AG04449 (cell line): ENCODE data around the gene COL5A1.

Source experiments
- CTCF ChIA-PET: fragments of 350-600 bp; formaldehyde crosslinking; extraction: SDS; loops from one replicate; lab custom pipeline; 2021; ENCODE audit warnings: antibody characterized with exemption; lab: Yijun Ruan, JAX
- POLR2A ChIA-PET: fragments of 400-600, 350-600 bp; formaldehyde crosslinking; extraction: SDS; loops from one replicate; lab custom pipeline; 2020; ENCODE audit warnings: antibody characterized with exemption, inconsistent platforms; lab: Yijun Ruan, JAX
- DNase-seq: peaks from one replicate; pipeline ENCODE4 v3.0.0-alpha.2; 2010; ENCODE audit warnings: low read depth, low spot score
- H3K4me3 ChIP-seq: 2 replicates; pipeline ENCODE4 v1.5.1; 2011; ENCODE audit warnings: low read depth, mild to moderate bottlenecking, control low read depth, low read length
- TF ChIP-seq, protein P1 (sequence below): IDR thresholded peaks from one replicate; pipeline ENCODE4 v1.5.1; 2011; ENCODE audit warnings: mild to moderate bottlenecking, moderate library complexity, low read length, control low read depth, inconsistent platforms; ENCODE audit not compliant: insufficient read depth; ENCODE audit errors: missing control alignments

COL5A1 gene

GRCh38 chr9:134648701-134649530, 7.3 kb downstream of the COL5A1 start:
- ChIA-PET CTCF (interaction anchor here (1.4 to 1.9 kb wide), 3 partner anchors 12 to 206 kb away, joined by 3 to 13 read pairs (median 7); no protein-coding TSS in a partner anchor), POLR2A (interaction anchor here (0.9 to 1.2 kb wide), 4 partner anchors 21 to 193 kb away, joined by 3 to 7 read pairs (median 4); no protein-coding TSS in a partner anchor)
- no peak for DNase-seq
- no peak overlapping the region; the same call in 1 of the 2 replicates for H3K4me3 ChIP-seq
- TF ChIP-seq, protein P1, sequence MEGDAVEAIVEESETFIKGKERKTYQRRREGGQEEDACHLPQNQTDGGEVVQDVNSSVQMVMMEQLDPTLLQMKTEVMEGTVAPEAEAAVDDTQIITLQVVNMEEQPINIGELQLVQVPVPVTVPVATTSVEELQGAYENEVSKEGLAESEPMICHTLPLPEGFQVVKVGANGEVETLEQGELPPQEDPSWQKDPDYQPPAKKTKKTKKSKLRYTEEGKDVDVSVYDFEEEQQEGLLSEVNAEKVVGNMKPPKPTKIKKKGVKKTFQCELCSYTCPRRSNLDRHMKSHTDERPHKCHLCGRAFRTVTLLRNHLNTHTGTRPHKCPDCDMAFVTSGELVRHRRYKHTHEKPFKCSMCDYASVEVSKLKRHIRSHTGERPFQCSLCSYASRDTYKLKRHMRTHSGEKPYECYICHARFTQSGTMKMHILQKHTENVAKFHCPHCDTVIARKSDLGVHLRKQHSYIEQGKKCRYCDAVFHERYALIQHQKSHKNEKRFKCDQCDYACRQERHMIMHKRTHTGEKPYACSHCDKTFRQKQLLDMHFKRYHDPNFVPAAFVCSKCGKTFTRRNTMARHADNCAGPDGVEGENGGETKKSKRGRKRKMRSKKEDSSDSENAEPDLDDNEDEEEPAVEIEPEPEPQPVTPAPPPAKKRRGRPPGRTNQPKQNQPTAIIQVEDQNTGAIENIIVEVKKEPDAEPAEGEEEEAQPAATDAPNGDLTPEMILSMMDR: no peak

DNA sequence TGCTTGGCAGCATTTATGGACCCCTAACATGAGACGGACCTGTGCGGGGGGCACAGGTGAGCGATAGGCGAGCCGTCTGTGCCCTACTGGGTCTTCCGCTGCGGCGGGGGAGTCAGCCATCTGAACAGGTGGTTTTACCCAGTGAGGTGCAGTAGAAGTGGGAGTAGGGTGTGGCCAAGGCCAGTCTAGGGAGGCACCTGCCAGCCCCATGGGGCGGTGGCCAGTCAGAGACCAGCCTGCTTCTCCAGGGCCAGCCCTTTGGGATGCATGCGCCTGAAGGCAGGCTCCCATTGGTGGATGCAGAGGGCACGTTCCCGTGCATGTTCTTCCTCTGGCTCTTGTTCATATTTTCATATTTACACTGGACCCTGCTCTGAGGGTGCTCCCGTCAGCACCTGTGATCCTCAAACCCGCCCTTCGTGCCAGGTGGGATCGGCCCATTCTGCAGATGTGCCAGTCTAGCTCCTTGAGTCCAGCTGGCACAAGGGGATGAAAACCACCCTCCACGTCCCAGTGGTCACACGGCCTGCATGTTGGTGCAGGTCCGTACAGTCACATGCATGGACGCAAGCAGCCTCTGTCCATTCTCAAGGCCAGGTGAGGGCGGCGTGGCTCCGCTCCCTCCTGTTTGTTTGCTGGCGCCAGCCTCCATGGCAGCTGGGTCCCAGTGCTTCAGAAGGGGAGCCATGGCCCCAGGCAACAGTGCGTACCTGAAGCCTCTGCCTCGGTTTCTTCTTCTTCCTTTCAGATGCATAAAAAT, 9.0 kb downstream of the COL5A1 start:
- CTCF ChIA-PET: interaction anchor here (2.4 kb wide), 1 partner anchor 10 kb away, joined by 10 read pairs; no protein-coding TSS in a partner anchor

GRCh38 chr9:134651226-134651905, 9.8 kb downstream of the COL5A1 start:
- TF ChIP-seq, protein P1: no peak
- DNase-seq: no peak
- no peak overlapping the region for H3K4me3 ChIP-seq
- CTCF ChIA-PET: interaction anchor here (2.4 kb wide), 1 partner anchor 10 kb away, joined by 10 read pairs; no protein-coding TSS in a partner anchor
- POLR2A ChIA-PET: no interaction called here

More for the DNA sequence above, 9.0 kb downstream of the COL5A1 start:
- DNase-seq: no peak
- H3K4me3 ChIP-seq: no peak overlapping the region
- POLR2A ChIA-PET: no interaction called here
- TF ChIP-seq, protein P1: no peak

GRCh38 chr9:134652291-134653225, 11.0 kb downstream of the COL5A1 start:
- H3K4me3 ChIP-seq: no peak overlapping the region
- TF ChIP-seq, protein P1: no peak
- ChIA-PET POLR2A (no interaction called here), CTCF (interaction anchor here (1.6 to 2.4 kb wide), 2 partner anchors 8 to 204 kb away, joined by 6 to 10 read pairs; no protein-coding TSS in a partner anchor)
- DNase-seq: no peak

DNA sequence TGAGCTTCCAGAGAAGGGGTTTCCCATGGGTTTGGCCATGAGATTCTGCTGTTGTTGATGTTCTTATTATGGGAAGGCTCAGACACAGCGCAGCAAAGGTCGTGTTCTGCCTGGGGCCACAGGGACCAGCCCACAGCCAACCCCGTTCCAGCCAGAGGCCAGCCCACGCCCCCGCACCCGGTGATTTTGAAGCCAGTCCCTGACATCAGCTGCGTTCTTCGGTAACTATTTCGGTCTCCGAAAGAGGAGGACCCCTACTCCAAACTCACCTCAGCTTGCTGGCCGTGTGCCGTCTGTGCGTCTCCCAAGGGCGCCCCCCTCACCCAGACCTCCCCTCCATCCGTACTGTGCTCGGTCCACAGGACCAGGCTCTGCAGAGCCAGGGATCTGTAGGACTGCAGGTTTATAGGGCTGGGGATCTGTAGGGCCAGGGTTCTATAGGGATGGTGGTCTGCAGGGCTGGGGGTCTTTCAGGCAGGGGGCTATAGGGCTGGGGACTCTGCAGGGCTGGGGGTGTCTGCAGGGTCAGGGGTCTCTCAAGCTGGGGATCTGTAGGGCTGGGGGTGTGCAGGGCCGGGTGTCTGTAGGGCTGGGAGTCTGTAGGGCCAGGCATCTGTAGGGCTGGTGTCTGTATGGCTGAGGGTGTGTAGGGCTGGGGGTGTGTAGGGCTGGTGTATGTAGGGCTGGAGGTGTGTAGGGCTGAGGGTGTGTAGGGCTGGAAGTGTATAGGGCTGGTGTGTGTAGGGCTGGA, 11.8 kb downstream of the COL5A1 start:
- TF ChIP-seq, protein P1: no peak
- ChIA-PET CTCF (interaction anchor here (0.8 to 1.6 kb wide), 2 partner anchors 37 to 205 kb away, joined by 3 to 6 read pairs; no protein-coding TSS in a partner anchor), POLR2A (interaction anchor here (1.4 kb wide), 1 partner anchor 8 kb away, joined by 4 read pairs; no protein-coding TSS in a partner anchor)
- no peak overlapping the region for H3K4me3 ChIP-seq
- DNase-seq: no peak
